H1 (cell line): ENCODE measurements around the gene LRRC8D. TPM values are rescaled to one million over a fixed set of nuclear protein-coding genes. Genes with fewer than 3 reads are reported as not detected.

ENCODE experiments used
- EZH2 ChIP-seq: fragments of 200-600 bp; sonication (generic); IDR thresholded peaks from 2 replicates; pipeline ENCODE4 v1.7.1; 2012; ENCODE audit warnings: low read depth, mild to moderate bottlenecking, moderate library complexity, low read length, inconsistent platforms; ENCODE audit not compliant: severe bottlenecking
- polyA plus RNA-seq, 7 experiments: library from polyadenylated mRNA; depleted of rRNA in 3 of 7; stranded (reverse) in 5 of 7; unstranded in 2 of 7; fragments of >200 nt in 5 of 7; fragments of 200-250 nt in 2 of 7; gene quantifications; 1 replicate in 5 of 7; 2 replicates in 1 of 7; 4 replicates in 1 of 7; pipeline versions ENCODE4 v1.2.1 to v1.2.3, GENCODE V29; 2011 to 2013; ENCODE audit warnings: missing spikeins in 2 of 7, mixed read lengths in 2 of 7
- total RNA-seq: library from RNA; stranded (reverse); fragmentation: NEBNext Ultra II Directional; extraction: Animal tissue kit (Norgen Biotek cat#: 25700); gene quantifications from 2 replicates; pipeline ENCODE4 v1.2.1, GENCODE V29; 2021

LRRC8D gene
- total and polyA plus RNA-seq, 2 of the 8 experiments (the other 6 are each of a cell fraction or from before 2014, with no cell fraction given), result 42.0 to 58.5 TPM

- TF ChIP-seq EZH2, result no peak
Measured at GRCh38 chr1:89870998-89871397, 50.2 kb downstream of the LRRC8D start (continued).
